Small intestine (tissue), 4 donors: ENCODE measurements around the gene AQP12B. TPM values are rescaled to one million over a fixed set of nuclear protein-coding genes. Genes with fewer than 3 reads are reported as not detected.

ENCODE experiments used
- polyA plus RNA-seq, 4 donors: library from polyadenylated mRNA; stranded (reverse) in 3 of 4; unstranded in 1 of 4; fragments of 200-250 nt in 3 of 4; fragments of 120-200 nt in 1 of 4; gene quantifications; one replicate each; pipeline versions ENCODE4 v1.2.1 to v1.2.3, GENCODE V29; 2013
- donor health status: healthy with polysubstance abuse.
- donor health status: Bipolar disorder and iron deficiency.
- donor health status: healthy.

Gene AQP12B
- polyA plus RNA-seq, 4 donors, result 1.3 to 11.5 TPM; not detected in 2

Other genes with a start within 250 kb of the AQP12B start
- 10 to 100 TPM in 1 of 4 donors, 1 to 10 TPM in 2, under 1 TPM in 1; 0.89 to 15.5 (median 4.8) TPM for gene GPC1, start 247.2 kb downstream of the AQP12B start, polyA plus RNA-seq
- 10 to 100 TPM in 1 of 4 donors, 1 to 10 TPM in 3; 3.4 to 13.0 (median 5.9) TPM for gene ANKMY1, start 124.9 kb downstream of the AQP12B start, polyA plus RNA-seq
- gene DUSP28, start 122.5 kb downstream of the AQP12B start, polyA plus RNA-seq, result 1 to 10 TPM; 1.8 to 7.9 (median 5.0) TPM
- 100 to 1,000 TPM in 3 of 4 donors, 10 to 100 TPM in 1; 63.6 to 149 (median 115) TPM for gene RNPEPL1, start 114.4 kb downstream of the AQP12B start, polyA plus RNA-seq
- 10 to 100 TPM; 19.7 to 33.8 (median 32.1) TPM for gene CAPN10, start 96.2 kb downstream of the AQP12B start, polyA plus RNA-seq
- gene GPR35, start 57.4 kb downstream of the AQP12B start, polyA plus RNA-seq, result 100 to 1,000 TPM in 3 of 4 donors, 10 to 100 TPM in 1; 75.5 to 367 (median 233) TPM
- gene AQP12A, start 9.0 kb upstream of the AQP12B start, polyA plus RNA-seq, result 1 to 10 TPM in 3 of 4 donors, not detected in 1; 1.2 to 4.6 (median 3.4) TPM
- 1 to 10 TPM in 2 of 4 donors, under 1 TPM in 2; 0.27 to 7.7 (median 1.9) TPM for gene KIF1A, start 137.3 kb upstream of the AQP12B start, polyA plus RNA-seq
- gene AGXT, start 185.9 kb upstream of the AQP12B start, polyA plus RNA-seq, result 1 to 10 TPM in 1 of 4 donors, under 1 TPM in 3; 0.27 to 1.8 (median 0.71) TPM
- gene MAB21L4, start 213.3 kb upstream of the AQP12B start, polyA plus RNA-seq, result 10 to 100 TPM in 2 of 4 donors, 1 to 10 TPM in 2; 3.8 to 29.3 (median 9.1) TPM
- gene CROCC2, start 223.5 kb upstream of the AQP12B start, polyA plus RNA-seq, result under 1 TPM in 2 of 4 donors, not detected in 2; 0.13 to 0.18 TPM